SK-N-SH treated with all-trans-retinoic acid at 6 μM for 48 hours (cell line): Measurements from ENCODE around the gene HAP1.

Experiments
- ARNTL ChIP-seq: fragments of 450-650 bp; formaldehyde crosslinking; IDR thresholded peaks from 2 replicates; pipeline ENCODE4 v1.5.0; 2020; ENCODE audit warnings: low read depth, mild to moderate bottlenecking, moderate library complexity, borderline replicate concordance
- CREB5 ChIP-seq: fragments of 250-450 bp; sonication (Bioruptor Pico); IDR thresholded peaks from 2 replicates; pipeline ENCODE4 v1.5.1; 2020; ENCODE audit warnings: low read depth, mild to moderate bottlenecking, moderate library complexity
- CSRNP3 ChIP-seq: fragments of 250-450 bp; sonication (Bioruptor Pico); IDR thresholded peaks from 2 replicates; pipeline ENCODE4 v1.5.1; 2021; ENCODE audit warnings: mild to moderate bottlenecking, moderate library complexity
- ESRRG ChIP-seq: fragments of 250-450 bp; sonication (Bioruptor Pico); IDR thresholded peaks from 2 replicates; pipeline ENCODE4 v1.6.1; 2021; ENCODE audit warnings: mild to moderate bottlenecking
- OSR1 ChIP-seq: fragments of 250-450 bp; sonication (Bioruptor Pico); IDR thresholded peaks from 2 replicates; pipeline ENCODE4 v1.8.0; 2022; ENCODE audit warnings: moderate library complexity, mild to moderate bottlenecking, inconsistent platforms
- PATZ1 ChIP-seq: fragments of 250-450 bp; sonication (Bioruptor Pico); IDR thresholded peaks from 2 replicates; pipeline ENCODE4 v1.8.0; 2020; ENCODE audit warnings: mild to moderate bottlenecking, moderate library complexity, borderline replicate concordance
- PPARA ChIP-seq: fragments of 250-450 bp; sonication (Bioruptor Pico); IDR thresholded peaks from 2 replicates; pipeline ENCODE4 v1.5.0; 2020; ENCODE audit warnings: mild to moderate bottlenecking, borderline replicate concordance
- SNAI2 ChIP-seq: fragments of 250-450 bp; sonication (Bioruptor Pico); IDR thresholded peaks from 2 replicates; pipeline ENCODE4 v1.5.0; 2020; ENCODE audit warnings: mild to moderate bottlenecking, moderate library complexity
- TOX ChIP-seq: fragments of 250-450 bp; sonication (Bioruptor Pico); IDR thresholded peaks from 2 replicates; pipeline ENCODE4 v1.8.0; 2021; ENCODE audit warnings: mild to moderate bottlenecking, moderate library complexity, borderline replicate concordance
- TSHZ2 ChIP-seq: fragments of 250-450 bp; sonication (Bioruptor Pico); IDR thresholded peaks from 2 replicates; pipeline ENCODE4 v1.5.0; 2020; ENCODE audit warnings: mild to moderate bottlenecking, moderate library complexity
- ZFP30 ChIP-seq: fragments of 450-650 bp; formaldehyde crosslinking; IDR thresholded peaks from 2 replicates; pipeline ENCODE4 v1.5.0; 2022; ENCODE audit warnings: mild to moderate bottlenecking, moderate library complexity
- ZNF565 ChIP-seq: fragments of 450-650 bp; formaldehyde crosslinking; conservative IDR thresholded peaks from 2 replicates; pipeline ENCODE4 v1.5.0; 2020; ENCODE audit warnings: low read depth, mild to moderate bottlenecking, moderate library complexity
- ZNF70 ChIP-seq: fragments of 450-650 bp; formaldehyde crosslinking; IDR thresholded peaks from 2 replicates; pipeline ENCODE4 v1.5.0; 2020; ENCODE audit warnings: mild to moderate bottlenecking, moderate library complexity
- ZNF8 ChIP-seq: fragments of 450-650 bp; formaldehyde crosslinking; IDR thresholded peaks from 2 replicates; pipeline ENCODE4 v1.5.0; 2020; ENCODE audit warnings: mild to moderate bottlenecking, moderate library complexity

GRCh38 chr17:41678907-41679739, 55.3 kb downstream of the HAP1 start:
- TF ChIP-seq TSHZ2 (CRISPR knock-in tag) = no peak
- no peak for TF ChIP-seq ZNF70 (CRISPR knock-in tag)
- TF ChIP-seq ZNF565 (CRISPR knock-in tag) = no peak
- TF ChIP-seq PATZ1 (CRISPR knock-in tag) = no peak
- no peak for TF ChIP-seq ESRRG
- TF ChIP-seq ZNF8 (CRISPR knock-in tag) = no peak
- no peak for TF ChIP-seq PPARA
- no peak for TF ChIP-seq ARNTL (CRISPR knock-in tag)
- no peak for TF ChIP-seq CREB5 (CRISPR knock-in tag)
- TF ChIP-seq SNAI2 (CRISPR knock-in tag) = no peak
- no peak for TF ChIP-seq ZFP30 (CRISPR knock-in tag)
- no peak for TF ChIP-seq TOX (CRISPR knock-in tag)
- TF ChIP-seq OSR1 (CRISPR knock-in tag) = no peak
- TF ChIP-seq CSRNP3 (CRISPR knock-in tag) = no peak
